UCSD-AML1 (cell line): ENCODE results near the gene SEPTIN7.

Experiments
- DNase-seq: peaks from one replicate; lab custom pipeline; 2025; ENCODE audit not compliant: unreplicated experiment; lab: John Stamatoyannopoulos, UW

SEPTIN7 gene

DNA sequence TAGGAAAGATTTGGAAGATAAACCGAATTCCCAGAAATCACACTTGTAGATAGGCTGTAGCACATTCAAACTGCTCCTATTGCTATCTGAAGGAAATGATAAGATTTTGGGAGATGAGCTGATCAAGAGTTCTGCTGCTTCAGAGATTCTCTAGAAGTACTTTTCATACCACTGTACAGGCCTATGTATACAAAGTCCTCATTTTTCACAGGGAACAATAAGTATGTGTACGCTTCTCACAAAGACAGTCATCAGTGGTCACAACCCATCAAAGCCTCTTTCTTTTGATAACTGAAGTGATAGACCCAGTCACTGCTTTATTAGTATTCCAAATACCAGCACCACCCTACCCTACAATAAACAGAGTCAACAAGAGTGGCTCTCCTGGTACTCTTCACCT is 15.6 kb upstream of the SEPTIN7 start:
- DNase-seq: no peak

DNA sequence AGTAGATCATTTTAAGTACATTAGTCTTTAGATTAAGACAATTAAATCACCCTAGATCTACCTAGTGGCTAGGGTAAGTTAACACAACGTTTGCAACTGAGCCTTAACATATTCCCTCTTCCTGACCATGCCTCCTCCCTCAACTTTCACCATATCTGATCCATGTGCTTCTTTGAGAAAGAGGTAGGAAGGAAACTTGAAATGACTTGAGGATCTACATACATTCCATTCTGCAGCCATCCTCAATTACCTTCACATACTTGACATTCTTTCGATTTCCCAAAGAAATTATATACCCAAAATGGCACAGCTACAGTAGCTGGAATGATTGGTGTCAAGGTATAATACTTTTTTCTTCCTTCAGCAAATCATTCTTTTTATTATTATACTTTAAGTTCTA is 12.9 kb upstream of the SEPTIN7 start:
- DNase-seq: no peak

DNA sequence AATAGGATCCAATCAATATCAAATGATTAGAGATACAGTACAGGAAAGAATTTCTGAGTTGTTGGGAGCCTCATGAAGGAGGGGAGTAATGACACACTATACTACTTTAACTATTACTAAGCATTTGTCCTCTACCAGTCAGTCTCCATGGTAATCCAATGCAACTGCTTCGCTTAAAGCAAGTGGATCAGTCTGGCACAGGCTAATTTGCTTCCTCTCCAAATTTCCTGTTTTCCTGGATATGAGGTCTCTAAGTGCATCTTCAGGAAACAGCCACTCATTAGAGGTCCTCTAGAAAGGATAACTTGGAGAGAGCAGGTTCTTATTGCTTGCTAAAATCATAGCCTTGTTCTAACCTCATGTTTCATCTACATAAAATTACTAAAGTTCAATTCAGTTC is 8.4 kb upstream of the SEPTIN7 start:
- DNase-seq: no peak

GRCh38 chr7:35792873-35793489 is 7.9 kb upstream of the SEPTIN7 start:
- DNase-seq: no peak

DNA sequence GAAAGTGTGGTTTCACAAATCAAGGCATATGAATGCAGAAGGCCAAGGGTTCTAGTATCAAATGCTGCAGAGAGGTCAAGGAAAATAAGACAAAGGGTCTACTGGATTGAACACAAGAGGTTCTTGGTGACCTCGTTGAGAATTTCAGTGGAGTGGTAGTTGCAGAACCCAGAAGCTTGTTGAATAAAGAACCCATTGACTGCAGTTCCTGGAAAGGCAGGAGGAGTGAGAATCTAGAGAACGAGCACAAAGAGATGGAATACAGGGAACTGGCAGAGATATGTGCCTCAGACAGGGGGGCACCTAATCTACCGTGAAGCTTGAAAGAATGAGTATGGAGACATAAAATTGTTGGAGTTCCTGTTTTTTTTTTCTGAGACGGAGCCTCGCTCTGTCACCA is 3.5 kb upstream of the SEPTIN7 start:
- DNase-seq: no peak

DNA sequence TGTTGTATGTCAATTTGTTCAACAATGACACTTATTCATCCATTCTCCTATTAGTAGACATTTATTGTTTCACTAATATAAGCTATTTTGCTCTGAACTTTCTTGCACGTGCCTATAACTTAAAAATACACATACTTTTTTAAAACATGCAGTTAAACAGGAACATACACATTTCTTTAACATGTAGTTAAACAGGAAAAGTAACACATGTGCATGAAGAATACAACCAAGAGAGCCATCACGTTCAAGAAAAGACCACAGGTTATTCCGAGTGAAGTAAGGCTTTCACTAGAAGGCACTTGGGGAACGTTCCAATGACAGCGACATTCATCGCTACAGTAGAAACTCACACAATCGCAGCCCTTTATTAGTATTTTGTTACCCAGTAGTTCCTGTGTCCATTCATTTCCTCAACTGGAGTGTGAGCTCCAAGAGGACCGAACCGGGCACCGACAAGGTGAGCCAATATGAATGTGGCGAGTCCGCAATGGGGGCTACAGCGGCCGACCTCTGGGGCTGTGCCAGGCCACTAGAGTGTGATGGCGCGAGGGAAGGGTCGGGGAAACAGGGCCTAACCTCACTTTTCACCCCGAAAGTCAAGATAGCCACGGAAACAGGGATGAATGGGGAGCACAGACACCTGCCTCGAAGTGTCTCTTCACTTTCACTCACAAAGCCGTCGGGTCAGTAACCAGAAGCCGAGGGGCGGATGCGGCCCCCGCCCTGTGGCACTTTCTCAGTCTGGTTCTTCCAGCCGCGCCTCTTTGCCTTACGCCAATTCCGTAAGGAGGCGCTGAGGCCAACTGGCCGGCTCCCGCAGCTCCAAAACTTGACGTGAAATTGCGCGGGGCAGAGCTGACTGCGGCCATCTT is 775 bp upstream of the SEPTIN7 start:
- peak; percentile 85 for DNase-seq

GRCh38 chr7:35801392-35802101 is 690 bp downstream of the SEPTIN7 start:
- DNase-seq: peak; percentile 64

- no peak for DNase-seq
These were observed 1.2 kb downstream of the SEPTIN7 start for GRCh38 chr7:35802102-35802466.

DNA sequence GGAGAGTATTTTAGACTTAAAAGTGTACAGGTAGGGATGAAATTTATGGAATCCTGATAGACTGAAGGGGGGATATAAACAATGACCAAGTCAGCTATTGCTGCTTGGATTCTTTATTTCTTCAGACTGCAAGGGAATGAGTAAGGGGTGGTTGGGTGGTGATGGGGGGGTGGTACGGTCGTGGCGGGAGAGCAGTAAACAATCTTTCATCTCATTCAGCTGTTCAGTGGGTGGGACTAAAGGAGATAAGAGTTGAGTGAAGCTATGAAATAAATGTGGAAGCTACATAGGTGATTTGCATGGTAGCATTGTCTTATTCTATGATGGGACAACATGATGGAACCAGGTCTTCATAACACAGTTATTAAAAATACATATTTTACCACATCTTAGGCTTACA is 1.8 kb downstream of the SEPTIN7 start:
- no peak for DNase-seq

- no peak for DNase-seq
These were observed 3.5 kb downstream of the SEPTIN7 start for GRCh38 chr7:35804231-35804970.

DNA sequence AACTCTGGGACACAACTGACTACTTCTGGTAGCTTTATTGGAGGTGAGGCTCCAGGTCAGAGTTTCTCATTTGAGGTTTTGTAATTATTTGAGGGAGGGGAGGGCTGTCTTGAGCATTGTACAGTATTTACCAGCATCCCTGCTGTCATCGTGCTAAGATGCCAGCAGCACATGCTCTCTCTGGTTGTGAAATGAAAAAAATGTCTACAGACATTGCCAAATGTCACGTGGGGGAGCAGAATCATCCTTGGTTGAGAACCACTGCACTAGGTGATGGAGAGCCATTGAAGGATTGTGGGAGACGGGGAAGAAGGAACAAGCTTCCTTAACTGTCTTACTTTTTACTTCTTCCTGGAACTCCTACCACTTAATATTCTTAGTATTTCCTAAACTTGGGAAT is 5.0 kb downstream of the SEPTIN7 start:
- DNase-seq: no peak

DNA sequence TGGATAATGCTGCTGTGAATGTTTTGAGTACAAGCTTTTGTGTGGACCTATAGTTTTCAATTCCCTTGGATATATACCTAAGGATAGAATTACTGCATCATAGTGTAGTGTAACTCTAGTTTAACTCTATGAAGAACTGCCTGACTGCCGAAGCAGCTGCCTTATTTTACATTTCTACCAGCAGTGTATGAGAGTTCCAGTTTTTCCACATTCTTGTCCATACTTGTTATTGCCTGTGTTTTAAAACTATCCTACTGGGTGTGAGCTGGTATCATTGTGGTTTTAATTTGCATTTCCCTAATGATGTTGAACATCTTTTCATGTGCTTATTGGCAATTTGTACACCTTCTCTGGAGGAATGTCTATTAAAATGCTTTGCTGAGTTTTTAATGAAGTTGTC is 15.7 kb downstream of the SEPTIN7 start:
- no peak for DNase-seq

- DNase-seq: no peak
These were observed 16.3 kb downstream of the SEPTIN7 start for GRCh38 chr7:35817181-35817580.

GRCh38 chr7:35817930-35818329 is 17.1 kb downstream of the SEPTIN7 start:
- DNase-seq: no peak

DNA sequence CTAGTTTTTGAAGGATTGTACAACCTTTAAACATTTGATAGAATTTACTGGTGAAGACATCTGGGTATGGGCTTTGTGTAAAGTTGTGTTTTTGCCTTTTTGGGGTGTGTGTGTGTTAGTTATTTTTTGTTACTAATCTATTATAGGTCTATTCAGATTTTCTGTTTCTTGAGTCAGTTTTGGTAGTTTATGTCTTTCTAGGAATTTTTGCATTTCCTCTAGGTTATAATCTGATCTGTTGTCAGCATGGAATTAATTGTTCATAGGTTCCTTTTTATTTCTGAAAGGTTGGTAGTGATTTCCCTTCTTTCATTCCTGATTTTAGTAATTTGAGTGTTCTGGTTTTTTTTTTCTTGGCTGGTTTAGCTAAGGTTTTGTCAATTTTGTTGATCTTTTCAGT is 17.7 kb downstream of the SEPTIN7 start:
- DNase-seq: no peak

GRCh38 chr7:35819310-35819709 is 18.5 kb downstream of the SEPTIN7 start:
- no peak for DNase-seq

DNA sequence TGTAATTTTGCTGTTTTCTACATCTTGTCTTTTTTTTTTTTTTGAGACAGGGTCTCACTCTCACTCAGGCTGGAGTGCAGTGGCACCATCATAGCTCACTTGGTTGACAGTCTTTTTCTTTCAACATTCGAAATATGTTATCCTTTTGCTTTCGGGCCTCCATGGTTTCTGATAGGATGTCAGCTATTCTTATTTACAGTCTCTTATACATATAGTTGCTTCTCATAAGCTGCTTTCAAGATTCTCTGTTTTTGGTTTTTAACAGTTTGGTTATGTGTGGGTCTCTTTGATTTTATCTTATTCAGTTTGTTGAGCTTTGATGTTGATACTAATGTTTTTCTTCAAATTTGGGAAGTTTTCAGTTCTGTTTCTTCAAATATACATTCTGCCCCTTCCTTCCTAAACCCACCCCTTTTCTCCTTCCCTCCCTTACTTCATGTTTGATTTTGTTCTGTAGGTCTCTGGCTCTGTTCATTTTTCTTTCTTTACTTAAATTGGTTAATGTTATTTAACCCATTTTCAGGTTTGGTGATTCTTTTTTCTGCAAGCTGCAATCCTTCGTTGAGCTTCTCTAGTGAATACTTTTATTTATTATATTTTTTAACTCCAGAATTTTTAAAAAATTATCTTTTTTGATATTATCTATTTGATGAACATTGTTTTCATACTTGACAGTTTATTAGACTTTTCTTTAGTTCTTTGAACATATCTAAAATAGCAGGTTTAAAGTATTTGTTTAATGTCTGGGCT is 19.3 kb downstream of the SEPTIN7 start:
- no peak for DNase-seq

GRCh38 chr7:35820858-35821257 is 20.0 kb downstream of the SEPTIN7 start:
- no peak for DNase-seq

DNA sequence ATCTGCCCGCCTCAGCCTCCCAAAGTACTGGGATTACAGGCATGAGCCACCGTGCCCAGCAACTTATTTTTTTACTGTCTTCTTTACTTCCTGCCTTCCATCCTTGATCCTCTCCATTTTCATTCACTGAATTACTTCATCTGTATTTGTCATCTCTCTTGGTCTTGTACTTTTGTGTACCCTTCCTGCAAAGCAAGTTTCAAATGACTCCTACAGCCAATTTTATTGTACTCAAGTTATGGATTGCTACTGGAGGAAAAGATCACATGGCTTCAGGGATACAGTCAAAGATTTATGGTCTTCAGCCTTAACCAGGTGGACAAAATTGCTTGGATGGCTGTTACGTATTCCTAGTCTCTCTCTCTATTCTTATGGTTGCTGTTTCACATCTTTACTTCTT is 22.6 kb downstream of the SEPTIN7 start:
- no peak for DNase-seq

DNA sequence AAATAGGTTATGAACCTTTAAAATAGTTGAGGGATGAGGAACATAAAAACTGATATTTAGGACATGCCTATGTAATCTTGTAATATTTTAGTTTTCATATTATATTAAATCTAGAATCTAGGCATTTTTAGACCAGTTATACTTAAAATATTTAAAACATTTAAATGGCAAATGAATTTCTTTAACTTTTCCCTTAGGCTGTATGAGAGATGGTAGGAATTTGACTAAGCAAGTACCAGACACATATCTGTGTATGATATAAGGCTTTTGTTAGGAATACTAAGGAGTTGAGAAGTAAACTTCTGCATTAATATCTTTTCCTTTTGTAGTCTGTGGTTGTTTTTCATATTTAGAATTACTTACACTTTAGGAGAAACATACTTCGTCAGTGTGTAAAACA is 25.1 kb downstream of the SEPTIN7 start:
- DNase-seq: no peak

GRCh38 chr7:35826751-35827150 is 25.9 kb downstream of the SEPTIN7 start:
- no peak for DNase-seq
